SIG-M5 treated with dmso at 0.1 percent for 504 hours (cell line): ENCODE measurements around the gene CCDC93.

Experiments
- DNase-seq: peaks from one replicate; lab custom pipeline; 2025; ENCODE audit not compliant: unreplicated experiment; lab: John Stamatoyannopoulos, UW

CCDC93 gene

GRCh38 chr2:118046634-118047210, 32.9 kb upstream of the CCDC93 start:
- peak; percentile 70 for DNase-seq

GRCh38 chr2:118045286-118045685, 31.4 kb upstream of the CCDC93 start:
- no peak for DNase-seq

- DNase-seq, result no peak
Observed at GRCh38 chr2:118044854-118045253, 31.0 kb upstream of the CCDC93 start.

GRCh38 chr2:118044103-118044716, 30.3 kb upstream of the CCDC93 start:
- no peak for DNase-seq

- DNase-seq, result no peak
Observed at GRCh38 chr2:118040891-118041290, 27.0 kb upstream of the CCDC93 start.

- DNase-seq, result peak; percentile 47
Observed at GRCh38 chr2:118032169-118033013, 18.5 kb upstream of the CCDC93 start.

- DNase-seq, result no peak
Observed at GRCh38 chr2:118031566-118031965, 17.7 kb upstream of the CCDC93 start.

- DNase-seq, result no peak
Observed at GRCh38 chr2:118029025-118029424, 15.2 kb upstream of the CCDC93 start.

GRCh38 chr2:118021356-118021755, 7.5 kb upstream of the CCDC93 start:
- no peak for DNase-seq

GRCh38 chr2:118019821-118020220, 6.0 kb upstream of the CCDC93 start:
- DNase-seq, result no peak

- peak; percentile 62 for DNase-seq
Observed at GRCh38 chr2:118016911-118017310, 3.0 kb upstream of the CCDC93 start.

- DNase-seq, result peak; percentile 49
Observed at GRCh38 chr2:118015761-118016160, 1.9 kb upstream of the CCDC93 start.

GRCh38 chr2:118014492-118014824, 588 bp upstream of the CCDC93 start:
- no peak for DNase-seq

GRCh38 chr2:118013221-118013723, 598 bp downstream of the CCDC93 start:
- DNase-seq, result peak; percentile 28

- no peak for DNase-seq
Observed at GRCh38 chr2:118012778-118013177, 1.1 kb downstream of the CCDC93 start.

- DNase-seq, result no peak
Observed at GRCh38 chr2:118010473-118010872, 3.4 kb downstream of the CCDC93 start.

GRCh38 chr2:118006861-118007260, 7.0 kb downstream of the CCDC93 start:
- no peak for DNase-seq

GRCh38 chr2:118006326-118006725, 7.5 kb downstream of the CCDC93 start:
- DNase-seq, result no peak

- peak; percentile 91 for DNase-seq
Observed at GRCh38 chr2:118003396-118003824, 10.5 kb downstream of the CCDC93 start.

GRCh38 chr2:118000041-118000440, 13.8 kb downstream of the CCDC93 start:
- no peak for DNase-seq

- no peak for DNase-seq
Observed at GRCh38 chr2:117997872-117998454, 15.9 kb downstream of the CCDC93 start.

- DNase-seq, result no peak
Observed at GRCh38 chr2:117996525-117996924, 17.3 kb downstream of the CCDC93 start.
